Gastroesophageal sphincter (tissue), 3 donors: ENCODE measurements around the gene INKA1.

ENCODE experiments used
- POLR2A ChIP-seq, 2 donors: fragments of 450-650 bp; IDR thresholded peaks; one replicate each; pipeline ENCODE4 v1.6.1; 2017; ENCODE audit warnings: antibody characterized with exemption in 2 of 2, mild to moderate bottlenecking in 2 of 2, moderate library complexity in 1 of 2
- TF ChIP-seq, protein P1 (sequence below), 4 experiments: fragments of 200-600 bp in 2 of 4; fragments of 450-650 bp in 2 of 4; sonication (generic) in 1 of 4; IDR thresholded peaks; one replicate each; pipeline ENCODE4 v1.5.1; 2017 to 2019; ENCODE audit warnings: antibody characterized with exemption in 4 of 4, mild to moderate bottlenecking in 2 of 4, moderate library complexity in 2 of 4

GRCh38 chr3:49845694-49846093 lies 42.6 kb downstream of the INKA1 start:
- TF ChIP-seq, protein P1, sequence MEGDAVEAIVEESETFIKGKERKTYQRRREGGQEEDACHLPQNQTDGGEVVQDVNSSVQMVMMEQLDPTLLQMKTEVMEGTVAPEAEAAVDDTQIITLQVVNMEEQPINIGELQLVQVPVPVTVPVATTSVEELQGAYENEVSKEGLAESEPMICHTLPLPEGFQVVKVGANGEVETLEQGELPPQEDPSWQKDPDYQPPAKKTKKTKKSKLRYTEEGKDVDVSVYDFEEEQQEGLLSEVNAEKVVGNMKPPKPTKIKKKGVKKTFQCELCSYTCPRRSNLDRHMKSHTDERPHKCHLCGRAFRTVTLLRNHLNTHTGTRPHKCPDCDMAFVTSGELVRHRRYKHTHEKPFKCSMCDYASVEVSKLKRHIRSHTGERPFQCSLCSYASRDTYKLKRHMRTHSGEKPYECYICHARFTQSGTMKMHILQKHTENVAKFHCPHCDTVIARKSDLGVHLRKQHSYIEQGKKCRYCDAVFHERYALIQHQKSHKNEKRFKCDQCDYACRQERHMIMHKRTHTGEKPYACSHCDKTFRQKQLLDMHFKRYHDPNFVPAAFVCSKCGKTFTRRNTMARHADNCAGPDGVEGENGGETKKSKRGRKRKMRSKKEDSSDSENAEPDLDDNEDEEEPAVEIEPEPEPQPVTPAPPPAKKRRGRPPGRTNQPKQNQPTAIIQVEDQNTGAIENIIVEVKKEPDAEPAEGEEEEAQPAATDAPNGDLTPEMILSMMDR (IDR thresholded peaks at IDR 0.05), result no peak
- no peak for TF ChIP-seq POLR2A (IDR thresholded peaks at IDR 0.05)
